ENCODE data around the gene ZNF431. TPM values are rescaled to one million over a fixed set of nuclear protein-coding genes. Genes with fewer than 3 reads are reported as not detected.

The ZNF431 gene
- total and polyA plus RNA-seq, 2 experiments from 2014 or later = 18.0 to 47.5 TPM

- Histone ChIP-seq H2AFZ (no peak overlapping the region), H3K79me2 (replicated peaks; ENCODE audit: insufficient read depth) (peaks cover 94% of the 10 kb centered on the region), H3K27me3 (ENCODE audit: insufficient read depth) (no peaks in the 10 kb centered on the region), H3K4me3 (no peak overlapping the region), H3K27ac (ENCODE audit: low read depth) (0 out of 2 replicates have a peak overlapping the region, but pooled peaks have one; percentile 69), H3K4me1 (ENCODE audit: insufficient read depth) (no peaks in the 10 kb centered on the region), H3K4me2 (no peak overlapping the region), H3K9me2 (ENCODE audit: insufficient read depth) (no peaks in the 10 kb centered on the region; the same call in none of the 2 replicates), H3F3A (replicated peaks; ENCODE audit: low read depth) (no peaks in the 10 kb centered on the region), H3K36me3 (ENCODE audit: insufficient read depth) (peaks cover 80% of the 10 kb centered on the region), H4K20me1 (replicated peaks; ENCODE audit: insufficient read depth) (no peaks in the 10 kb centered on the region; the same call in none of the 2 replicates)
- TF ChIP-seq EZH2phosphoT487 (IDR thresholded peaks at IDR 0.05; ENCODE audit: unreplicated experiment) = no peak
- TF ChIP-seq CREB1 (CRISPR knock-in tag; IDR thresholded peaks at IDR 0.05; ENCODE audit: low read depth) = no peak
- no peak for TF ChIP-seq REST (IDR thresholded peaks at IDR 0.05; ENCODE audit: unreplicated experiment)
- no peak for TF ChIP-seq JUNB (IDR thresholded peaks at IDR 0.05; ENCODE audit: unreplicated experiment)
- TF ChIP-seq CTCF (conservative IDR thresholded peaks at IDR 0.05; ENCODE audit: low read depth in 2 of 2) = no peak
- TF ChIP-seq EZH2 (IDR thresholded peaks at IDR 0.05; ENCODE audit: low read depth, unreplicated experiment) = no peak
- TF ChIP-seq ZNF114 (CRISPR knock-in tag; IDR thresholded peaks at IDR 0.05) = no peak
- no peak for TF ChIP-seq POLR2AphosphoS5 (IDR thresholded peaks at IDR 0.05; ENCODE audit: low read depth)
- no peak for TF ChIP-seq ZNF462 (CRISPR knock-in tag; IDR thresholded peaks at IDR 0.05)
- TF ChIP-seq ZNF331 (CRISPR knock-in tag; IDR thresholded peaks at IDR 0.05; ENCODE audit: low read depth) = no peak
- TF ChIP-seq STAT1 (IDR thresholded peaks at IDR 0.05; ENCODE audit: unreplicated experiment) = no peak
- TF ChIP-seq NANOG (IDR thresholded peaks at IDR 0.05; ENCODE audit: borderline replicate concordance) = no peak
- TF ChIP-seq ETS1 (IDR thresholded peaks at IDR 0.05) = no peak
- DNase-seq (ENCODE audit: low spot score) = no peak
- Mint-ChIP-seq H3K9me3 (peaks cover 50% of the 10 kb centered on the region), H3K4me1 (no peaks in the 10 kb centered on the region; the same call in 2 of the 3 replicates), H3K27ac (no peak overlapping the region), H3K36me3 (ENCODE audit: low read depth) (peaks cover 96% of the 10 kb centered on the region), H3K4me3 (no peak overlapping the region), H3K27me3 (ENCODE audit: insufficient read depth, low read depth, poor library complexity) (peaks cover 7% of the 10 kb centered on the region)
- ATAC-seq = no peak
Observed at GRCh38 chr19:21149877-21150276, 8.0 kb downstream of the ZNF431 start.
